Measurements from ENCODE around the gene GDPD4. TPM values are rescaled to one million over a fixed set of nuclear protein-coding genes. Genes with fewer than 3 reads are reported as not detected.

GDPD4 gene
- total RNA-seq, 1 experiment from 2014 or later, result not detected

DNA sequence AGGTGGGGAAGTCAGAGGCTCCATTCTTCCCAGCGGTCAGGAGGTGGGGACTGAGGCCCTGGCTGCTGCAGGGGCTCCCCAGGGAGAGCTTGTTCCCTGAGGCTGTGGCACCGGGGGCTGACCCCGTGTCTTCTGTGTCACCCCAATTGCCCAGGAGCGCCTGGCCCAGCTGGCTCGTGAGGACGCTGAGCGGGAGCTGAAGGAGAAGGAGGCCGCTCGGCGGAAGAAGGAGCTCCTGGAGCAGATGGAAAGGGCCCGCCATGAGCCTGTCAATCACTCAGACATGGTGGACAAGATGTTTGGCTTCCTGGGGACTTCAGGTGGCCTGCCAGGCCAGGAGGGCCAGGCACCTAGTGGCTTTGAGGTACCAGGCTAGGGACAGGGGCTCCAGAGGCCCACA is 120.3 kb downstream of the GDPD4 start:
- Histone ChIP-seq H3K27ac (ENCODE audit: low read length) (no peak overlapping the region), H3K36me3 (ENCODE audit: control insufficient read depth, insufficient read depth, low read length) (no peaks in the 10 kb centered on the region), H3K9me3 (ENCODE audit: control insufficient read depth, insufficient read depth, low read depth, low read length) (no peaks in the 10 kb centered on the region), H3K4me3 (ENCODE audit: low read depth in 2 of 2, low read length in 2 of 2) (no peak overlapping the region), H3K27me3 (ENCODE audit: control insufficient read depth, insufficient read depth, low read length) (no peaks in the 10 kb centered on the region), H3K4me1 (ENCODE audit: control insufficient read depth, insufficient read depth, low read length) (no peaks in the 10 kb centered on the region)
- intact Hi-C loops (cut with micrococcal nuclease; ENCODE audit: unreplicated experiment) (no loop called here), in situ Hi-C loops (cut with HindIII; ENCODE audit: low pct_unique_long_range_greater_than_20kb, low sequenced_read_pairs) (no loop called here)
- ChIA-PET CTCF (no interaction called here), POLR2A (no interaction called here)
- ATAC-seq (no peak), DNase-seq (ENCODE audit: low read depth, low spot score) (no peak)
- TF ChIP-seq SIN3A (IDR thresholded peaks at IDR 0.05; ENCODE audit: borderline replicate concordance, insufficient read depth, low read depth, low read length) (no peak), TCF7L2 (IDR thresholded peaks at IDR 0.05; ENCODE audit: low read depth, low read length) (no peak), POLR2AphosphoS5 (IDR thresholded peaks at IDR 0.05; ENCODE audit: low read depth, low read length) (no peak)
- TF ChIP-seq, protein P1, sequence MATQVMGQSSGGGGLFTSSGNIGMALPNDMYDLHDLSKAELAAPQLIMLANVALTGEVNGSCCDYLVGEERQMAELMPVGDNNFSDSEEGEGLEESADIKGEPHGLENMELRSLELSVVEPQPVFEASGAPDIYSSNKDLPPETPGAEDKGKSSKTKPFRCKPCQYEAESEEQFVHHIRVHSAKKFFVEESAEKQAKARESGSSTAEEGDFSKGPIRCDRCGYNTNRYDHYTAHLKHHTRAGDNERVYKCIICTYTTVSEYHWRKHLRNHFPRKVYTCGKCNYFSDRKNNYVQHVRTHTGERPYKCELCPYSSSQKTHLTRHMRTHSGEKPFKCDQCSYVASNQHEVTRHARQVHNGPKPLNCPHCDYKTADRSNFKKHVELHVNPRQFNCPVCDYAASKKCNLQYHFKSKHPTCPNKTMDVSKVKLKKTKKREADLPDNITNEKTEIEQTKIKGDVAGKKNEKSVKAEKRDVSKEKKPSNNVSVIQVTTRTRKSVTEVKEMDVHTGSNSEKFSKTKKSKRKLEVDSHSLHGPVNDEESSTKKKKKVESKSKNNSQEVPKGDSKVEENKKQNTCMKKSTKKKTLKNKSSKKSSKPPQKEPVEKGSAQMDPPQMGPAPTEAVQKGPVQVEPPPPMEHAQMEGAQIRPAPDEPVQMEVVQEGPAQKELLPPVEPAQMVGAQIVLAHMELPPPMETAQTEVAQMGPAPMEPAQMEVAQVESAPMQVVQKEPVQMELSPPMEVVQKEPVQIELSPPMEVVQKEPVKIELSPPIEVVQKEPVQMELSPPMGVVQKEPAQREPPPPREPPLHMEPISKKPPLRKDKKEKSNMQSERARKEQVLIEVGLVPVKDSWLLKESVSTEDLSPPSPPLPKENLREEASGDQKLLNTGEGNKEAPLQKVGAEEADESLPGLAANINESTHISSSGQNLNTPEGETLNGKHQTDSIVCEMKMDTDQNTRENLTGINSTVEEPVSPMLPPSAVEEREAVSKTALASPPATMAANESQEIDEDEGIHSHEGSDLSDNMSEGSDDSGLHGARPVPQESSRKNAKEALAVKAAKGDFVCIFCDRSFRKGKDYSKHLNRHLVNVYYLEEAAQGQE (IDR thresholded peaks at IDR 0.05; ENCODE audit: insufficient read depth in 1 of 2, low read depth in 2 of 2, low read length in 1 of 2), result no peak
- TF ChIP-seq, protein P2, sequence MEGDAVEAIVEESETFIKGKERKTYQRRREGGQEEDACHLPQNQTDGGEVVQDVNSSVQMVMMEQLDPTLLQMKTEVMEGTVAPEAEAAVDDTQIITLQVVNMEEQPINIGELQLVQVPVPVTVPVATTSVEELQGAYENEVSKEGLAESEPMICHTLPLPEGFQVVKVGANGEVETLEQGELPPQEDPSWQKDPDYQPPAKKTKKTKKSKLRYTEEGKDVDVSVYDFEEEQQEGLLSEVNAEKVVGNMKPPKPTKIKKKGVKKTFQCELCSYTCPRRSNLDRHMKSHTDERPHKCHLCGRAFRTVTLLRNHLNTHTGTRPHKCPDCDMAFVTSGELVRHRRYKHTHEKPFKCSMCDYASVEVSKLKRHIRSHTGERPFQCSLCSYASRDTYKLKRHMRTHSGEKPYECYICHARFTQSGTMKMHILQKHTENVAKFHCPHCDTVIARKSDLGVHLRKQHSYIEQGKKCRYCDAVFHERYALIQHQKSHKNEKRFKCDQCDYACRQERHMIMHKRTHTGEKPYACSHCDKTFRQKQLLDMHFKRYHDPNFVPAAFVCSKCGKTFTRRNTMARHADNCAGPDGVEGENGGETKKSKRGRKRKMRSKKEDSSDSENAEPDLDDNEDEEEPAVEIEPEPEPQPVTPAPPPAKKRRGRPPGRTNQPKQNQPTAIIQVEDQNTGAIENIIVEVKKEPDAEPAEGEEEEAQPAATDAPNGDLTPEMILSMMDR (IDR thresholded peaks at IDR 0.05), result no peak
- no TSS peak for BruUV-seq (replicated peaks)

DNA sequence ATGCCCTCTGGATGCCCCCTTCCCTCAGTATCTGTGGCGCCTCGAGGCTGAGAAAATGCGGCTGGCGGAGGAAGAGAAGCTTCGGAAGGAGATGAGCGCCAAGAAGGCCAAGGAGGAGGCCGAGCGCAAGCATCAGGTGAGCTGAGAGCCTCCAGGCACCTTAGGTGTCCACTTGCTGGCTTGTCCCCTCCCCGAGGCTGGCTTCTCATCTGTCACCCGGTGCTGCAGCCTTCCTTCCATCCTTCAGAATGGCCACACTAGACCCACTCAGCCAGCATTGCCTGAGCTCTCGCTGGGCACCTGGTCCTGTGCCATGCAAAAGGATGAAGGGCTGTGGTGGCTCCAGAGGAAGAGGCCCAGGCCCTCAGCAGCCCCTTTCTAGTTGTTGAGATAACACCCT is 121.1 kb downstream of the GDPD4 start:
- Histone ChIP-seq H3K9me3 (ENCODE audit: control insufficient read depth, insufficient read depth, low read depth, low read length) (no peaks in the 10 kb centered on the region), H3K36me3 (ENCODE audit: control insufficient read depth, insufficient read depth, low read length) (no peaks in the 10 kb centered on the region), H3K27ac (ENCODE audit: low read length) (no peak overlapping the region), H3K4me1 (ENCODE audit: control insufficient read depth, insufficient read depth, low read length) (no peaks in the 10 kb centered on the region), H3K4me3 (ENCODE audit: low read depth in 2 of 2, low read length in 2 of 2) (no peak overlapping the region), H3K27me3 (ENCODE audit: control insufficient read depth, insufficient read depth, low read length) (no peaks in the 10 kb centered on the region)
- ATAC-seq (no peak), DNase-seq (ENCODE audit: low read depth, low spot score) (no peak)
- in situ Hi-C loops (cut with HindIII; ENCODE audit: low pct_unique_long_range_greater_than_20kb, low sequenced_read_pairs), result no loop called here
- BruUV-seq (replicated peaks), result no TSS peak
- intact Hi-C loops (cut with micrococcal nuclease; ENCODE audit: unreplicated experiment), result no loop called here
- TF ChIP-seq, protein P2 (IDR thresholded peaks at IDR 0.05), result no peak
- TF ChIP-seq POLR2AphosphoS5 (IDR thresholded peaks at IDR 0.05; ENCODE audit: low read depth, low read length) (no peak), SIN3A (IDR thresholded peaks at IDR 0.05; ENCODE audit: borderline replicate concordance, insufficient read depth, low read depth, low read length) (no peak), TCF7L2 (IDR thresholded peaks at IDR 0.05; ENCODE audit: low read depth, low read length) (no peak)
- TF ChIP-seq, protein P1 (IDR thresholded peaks at IDR 0.05; ENCODE audit: insufficient read depth in 1 of 2, low read depth in 2 of 2, low read length in 1 of 2), result no peak
- ChIA-PET POLR2A (no interaction called here), CTCF (no interaction called here)
